GM12865 (cell line): ENCODE measurements around the gene USP31.

Experiments used
- DNase-seq: peaks from one replicate; pipeline ENCODE4 v3.0.0; 2010; ENCODE audit warnings: low read depth
- H3K4me3 ChIP-seq: 2 replicates; pipeline ENCODE4 v1.5.1; 2011; ENCODE audit warnings: mild to moderate bottlenecking, low read depth, low read length, control low read depth
- CTCF ChIP-seq: IDR thresholded peaks from 2 replicates; pipeline ENCODE4 v1.5.1; 2011; ENCODE audit warnings: low read length, control low read depth, low read depth, inconsistent platforms; ENCODE audit not compliant: insufficient read depth; ENCODE audit errors: missing control alignments

USP31 gene

DNA sequence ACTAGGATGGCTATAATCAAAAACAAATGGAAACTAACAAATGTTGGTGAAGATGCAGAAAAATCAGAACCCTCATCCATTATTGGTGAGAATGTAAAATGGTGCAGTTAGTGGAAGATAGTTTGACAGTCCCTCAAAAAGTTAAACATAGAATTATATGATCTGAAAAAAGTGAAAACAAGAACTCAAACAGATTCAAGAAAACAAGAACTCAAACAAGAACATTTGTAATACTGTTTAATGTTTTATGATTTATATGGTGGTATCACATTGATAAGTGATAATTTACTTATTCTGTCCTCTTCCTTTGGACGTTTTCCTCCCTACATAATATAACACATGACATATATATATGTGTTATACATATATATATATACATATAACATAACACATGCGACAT is 12.0 kb downstream of the USP31 start:
- TF ChIP-seq CTCF = no peak
- H3K4me3 ChIP-seq = no peak overlapping the region
- no peak for DNase-seq

DNA sequence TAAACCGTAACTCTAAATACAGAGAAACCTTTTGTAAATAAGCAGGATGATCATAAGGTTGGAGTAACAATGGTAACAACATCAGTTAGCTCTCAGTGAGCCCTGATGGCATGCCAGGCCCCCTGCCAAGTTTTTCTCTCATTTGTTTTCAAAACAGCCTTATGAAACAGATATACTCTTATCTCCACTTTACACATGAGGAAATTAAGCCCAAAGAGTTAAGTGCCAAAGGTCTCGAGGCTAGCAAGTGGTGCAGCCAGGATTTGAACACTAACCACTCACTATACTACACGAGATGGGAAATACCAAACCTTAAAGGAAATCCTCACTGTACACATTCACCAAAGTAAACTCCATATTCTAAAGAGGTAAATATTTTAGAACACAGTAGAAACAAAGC is 15.0 kb downstream of the USP31 start:
- no peak for TF ChIP-seq CTCF
- H3K4me3 ChIP-seq = no peak overlapping the region
- DNase-seq = no peak

- no peak overlapping the region for H3K4me3 ChIP-seq
- no peak for DNase-seq
- TF ChIP-seq CTCF = no peak
These were observed 16.3 kb downstream of the USP31 start for GRCh38 chr16:23132775-23133463.

GRCh38 chr16:23131931-23132621 is 17.2 kb downstream of the USP31 start:
- no peak for DNase-seq
- H3K4me3 ChIP-seq = no peak overlapping the region
- TF ChIP-seq CTCF = no peak

GRCh38 chr16:23131436-23131835 is 17.8 kb downstream of the USP31 start:
- no peak for DNase-seq
- no peak for TF ChIP-seq CTCF
- H3K4me3 ChIP-seq = no peak overlapping the region

DNA sequence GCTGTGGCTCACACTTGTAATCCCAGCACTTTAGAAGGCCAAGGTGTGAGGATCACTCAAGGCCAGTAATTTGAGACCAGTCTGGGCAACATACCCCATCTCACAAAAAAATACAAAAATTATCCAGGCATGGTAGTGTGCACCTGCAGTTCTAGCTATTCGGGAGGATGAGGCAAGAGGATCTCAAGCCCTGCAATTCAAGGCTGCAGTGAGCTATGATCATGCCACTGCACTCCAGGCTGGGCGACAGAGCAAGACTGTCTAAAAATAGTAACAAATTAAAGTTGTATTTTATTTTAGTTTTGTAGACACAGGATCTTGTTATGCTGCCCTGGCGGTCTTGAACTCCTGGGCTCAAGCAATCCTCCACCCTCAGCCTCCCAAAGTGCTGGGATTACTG is 18.2 kb downstream of the USP31 start:
- DNase-seq = no peak
- TF ChIP-seq CTCF = no peak
- no peak overlapping the region for H3K4me3 ChIP-seq

DNA sequence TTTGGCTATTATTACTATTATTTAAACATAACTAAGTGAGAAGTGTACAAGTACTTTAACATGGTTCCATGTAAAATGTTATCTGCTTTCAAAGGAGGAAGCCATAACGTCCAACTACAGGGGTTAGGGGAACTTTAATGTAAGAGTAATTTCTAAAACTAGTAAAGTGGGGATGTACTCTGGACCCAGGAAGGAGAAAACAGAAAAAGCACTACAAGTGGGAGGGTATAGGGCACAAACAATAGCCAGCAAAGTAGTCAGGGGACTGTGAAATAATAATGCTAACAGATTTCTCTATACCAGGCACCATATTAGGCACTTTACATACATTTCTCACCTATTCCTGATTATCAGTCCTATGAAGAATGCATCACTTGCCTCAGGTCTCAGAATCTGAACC is 19.6 kb downstream of the USP31 start:
- no peak for TF ChIP-seq CTCF
- no peak overlapping the region for H3K4me3 ChIP-seq
- DNase-seq = no peak
